ENCODE data around the gene ZFPM1. TPM values are rescaled to one million over a fixed set of nuclear protein-coding genes. Genes with fewer than 3 reads are reported as not detected.

ZFPM1 gene
- total RNA-seq, 4 donors from 2014 or later: 1.9 to 5.3 (median 3.4) TPM

- TF ChIP-seq POLR2A (IDR thresholded peaks at IDR 0.05): no peak
- TF ChIP-seq CTCF (IDR thresholded peaks at IDR 0.05): no peak
- H3K4me1 ChIP-seq: no peaks in the 10 kb centered on the region
- WGBS, 2 donors: 92% methylated on average over 8 of the region's 12 CpGs; no CpG with 5 or more reads in 1 of the 2 donors
- H3K36me3 ChIP-seq: no peaks in the 10 kb centered on the region
- no peak overlapping the region for H3K27ac ChIP-seq
- no peak overlapping the region for H3K4me3 ChIP-seq (replicated peaks in 1 of 3)
- intact Hi-C loops (cut with DNase I): no loop called here
- no peaks in the 10 kb centered on the region for H3K27me3 ChIP-seq
- no peak for DNase-seq
- H3K9me3 ChIP-seq: no peaks in the 10 kb centered on the region
Measured at GRCh38 chr16:88413631-88414030, 39.4 kb upstream of the ZFPM1 start.

- Histone ChIP-seq H3K9me3 (no peaks in the 10 kb centered on the region), H3K4me1 (no peaks in the 10 kb centered on the region), H3K36me3 (no peaks in the 10 kb centered on the region), H3K27ac (no peak overlapping the region), H3K27me3 (no peaks in the 10 kb centered on the region), H3K4me3 (replicated peaks in 1 of 3) (no peak overlapping the region)
- 89 to 91% methylated on average over 12 to 14 of the region's 34 CpGs for WGBS, 2 donors
- no peak for TF ChIP-seq CTCF (IDR thresholded peaks at IDR 0.05)
- no peak for TF ChIP-seq POLR2A (IDR thresholded peaks at IDR 0.05)
- intact Hi-C loops (cut with DNase I): no loop called here
- no peak for DNase-seq
Measured at GRCh38 chr16:88414521-88415380, 38.3 kb upstream of the ZFPM1 start.

GRCh38 chr16:88415381-88415705 is 37.7 kb upstream of the ZFPM1 start:
- Histone ChIP-seq H3K36me3 (no peaks in the 10 kb centered on the region), H3K4me3 (replicated peaks in 1 of 3) (no peak overlapping the region), H3K4me1 (no peaks in the 10 kb centered on the region), H3K27me3 (no peaks in the 10 kb centered on the region), H3K9me3 (no peaks in the 10 kb centered on the region), H3K27ac (no peak overlapping the region)
- TF ChIP-seq CTCF (IDR thresholded peaks at IDR 0.05) (no peak), POLR2A (IDR thresholded peaks at IDR 0.05) (no peak)
- WGBS, 2 donors: 87% methylated on average over 5 of the region's 5 CpGs; no CpG with 5 or more reads in 1 of the 2 donors
- intact Hi-C loops (cut with DNase I): no loop called here
- no peak for DNase-seq

GRCh38 chr16:88415713-88416323 is 37.3 kb upstream of the ZFPM1 start:
- WGBS, 2 donors: 76 to 79% methylated on average over 24 to 25 of the region's 29 CpGs
- H3K27me3 ChIP-seq: no peaks in the 10 kb centered on the region
- no peaks in the 10 kb centered on the region for H3K9me3 ChIP-seq
- intact Hi-C loops (cut with DNase I): no loop called here
- no peak overlapping the region for H3K4me3 ChIP-seq (replicated peaks in 1 of 3)
- H3K36me3 ChIP-seq: no peaks in the 10 kb centered on the region
- TF ChIP-seq CTCF (IDR thresholded peaks at IDR 0.05): no peak
- no peak for TF ChIP-seq POLR2A (IDR thresholded peaks at IDR 0.05)
- no peaks in the 10 kb centered on the region for H3K4me1 ChIP-seq
- no peak overlapping the region for H3K27ac ChIP-seq
- no peak for DNase-seq

GRCh38 chr16:88416686-88417085 is 36.4 kb upstream of the ZFPM1 start:
- intact Hi-C loops (cut with DNase I): no loop called here
- Histone ChIP-seq H3K27me3 (no peaks in the 10 kb centered on the region), H3K27ac (no peak overlapping the region), H3K4me1 (no peaks in the 10 kb centered on the region), H3K9me3 (no peaks in the 10 kb centered on the region), H3K36me3 (no peaks in the 10 kb centered on the region), H3K4me3 (replicated peaks in 1 of 3) (no peak overlapping the region)
- no peak for DNase-seq
- 87 to 96% methylated on average over 4 to 7 of the region's 17 CpGs for WGBS, 2 donors
- TF ChIP-seq POLR2A (IDR thresholded peaks at IDR 0.05): no peak
- no peak for TF ChIP-seq CTCF (IDR thresholded peaks at IDR 0.05)

All from thyroid gland (tissue), 4 donors.